SU-DHL-6 (cell line): ENCODE measurements around the gene FIBP.

Experiments
- H2AFZ ChIP-seq: fragments of 200-600 bp; sonication (generic); 2 replicates; pipeline ENCODE4 v1.6.1; 2014; ENCODE audit warnings: low read depth, mild to moderate bottlenecking, moderate library complexity, mixed read lengths, antibody characterized with exemption, low read length; ENCODE audit not compliant: severe bottlenecking
- H3F3A ChIP-seq: fragments of 200-600 bp; shearing (Covaris generic); 2 replicates; pipeline ENCODE4 v1.6.0; 2016; ENCODE audit warnings: antibody characterized with exemption, mild to moderate bottlenecking; ENCODE audit not compliant: insufficient read depth
- H3K27ac ChIP-seq: fragments of 200-600 bp; sonication (generic); 2 replicates; pipeline ENCODE4 v1.5.1; 2016; ENCODE audit warnings: low read depth, mild to moderate bottlenecking, low read length, moderate library complexity, mixed read lengths
- H3K27me3 ChIP-seq: fragments of 200-600 bp; sonication (generic), shearing (Covaris generic); 2 replicates; pipeline ENCODE4 v1.6.0; 2014; ENCODE audit warnings: mild to moderate bottlenecking, low read length
- H3K36me3 ChIP-seq: fragments of 200-600 bp; sonication (generic); 2 replicates; pipeline ENCODE4 v1.6.1; 2014; ENCODE audit warnings: mild to moderate bottlenecking, low read length, mixed read lengths
- H3K4me2 ChIP-seq: fragments of 300-600, 200-600 bp; shearing (Covaris generic), sonication (generic); 2 replicates; pipeline ENCODE4 v1.6.0; 2014; ENCODE audit warnings: low read length, low read depth, mild to moderate bottlenecking; ENCODE audit not compliant: poor library complexity, severe bottlenecking
- H3K4me3 ChIP-seq: fragments of 200-600 bp; sonication (generic); 2 replicates; pipeline ENCODE4 v1.5.1; 2014; ENCODE audit warnings: antibody characterized with exemption, low read length, mild to moderate bottlenecking, mixed read lengths; ENCODE audit not compliant: insufficient read depth, poor library complexity, severe bottlenecking
- H3K79me2 ChIP-seq: fragments of 200-600 bp; sonication (generic); 2 replicates; pipeline ENCODE4 v1.6.1; 2014; ENCODE audit warnings: mild to moderate bottlenecking, low read length, moderate library complexity; ENCODE audit not compliant: insufficient read depth
- H3K9ac ChIP-seq: fragments of 200-600 bp; sonication (generic); 2 replicates; pipeline ENCODE4 v1.7.0; 2014; ENCODE audit warnings: mild to moderate bottlenecking, low read length
- H3K9me2 ChIP-seq: fragments of 200-600 bp; sonication (generic); replicated peaks from 2 replicates; pipeline ENCODE4 v1.6.1; 2014; ENCODE audit warnings: low read length; ENCODE audit not compliant: insufficient read depth
- H3K9me3 ChIP-seq: fragments of 200-600 bp; sonication (generic); 2 replicates; pipeline ENCODE4 v1.6.1; 2014; ENCODE audit warnings: low read length, mixed read lengths; ENCODE audit not compliant: insufficient read depth
- H4K20me1 ChIP-seq: fragments of 200-600 bp; sonication (generic); 2 replicates; pipeline ENCODE4 v1.6.1; 2014; ENCODE audit warnings: low read depth, mild to moderate bottlenecking, antibody characterized with exemption, low read length, moderate library complexity, mixed read lengths
- CTCF ChIP-seq: fragments of 200-600 bp; sonication (generic); IDR thresholded peaks from one replicate; pipeline ENCODE4 v1.5.1; 2017; ENCODE audit warnings: antibody characterized with exemption, mild to moderate bottlenecking, low read length, moderate library complexity; ENCODE audit not compliant: insufficient read depth, poor library complexity, severe bottlenecking
- EZH2phosphoT487 ChIP-seq: fragments of 200-600 bp; sonication (generic), shearing (Covaris generic); conservative IDR thresholded peaks from 2 replicates; pipeline ENCODE4 v1.6.1; 2018; ENCODE audit warnings: mild to moderate bottlenecking, antibody characterized with exemption, low read length, moderate library complexity, mixed read lengths

FIBP gene

GRCh38 chr11:65903715-65904114 is 15.4 kb upstream of the FIBP start:
- TF ChIP-seq CTCF (no peak), EZH2phosphoT487 (no peak)
- Histone ChIP-seq H3K9me2 (no peaks in the 10 kb centered on the region), H3K27me3 (no peaks in the 10 kb centered on the region), H3K9me3 (no peaks in the 10 kb centered on the region), H3K4me2 (no peak overlapping the region), H3K79me2 (no peaks in the 10 kb centered on the region), H2AFZ (no peak overlapping the region), H3K36me3 (no peaks in the 10 kb centered on the region), H3K9ac (no peak overlapping the region), H3K27ac (no peak overlapping the region), H3F3A (no peaks in the 10 kb centered on the region), H3K4me3 (no peak overlapping the region), H4K20me1 (no peaks in the 10 kb centered on the region)

- Histone ChIP-seq H3K4me3 (no peak overlapping the region), H3K9ac (no peak overlapping the region), H3K27me3 (no peaks in the 10 kb centered on the region)
Observed at GRCh38 chr11:65903068-65903481, 14.8 kb upstream of the FIBP start.

GRCh38 chr11:65900899-65901180 is 12.6 kb upstream of the FIBP start:
- H3K9me3 ChIP-seq: no peaks in the 10 kb centered on the region
- H3F3A ChIP-seq: no peaks in the 10 kb centered on the region
- no peak overlapping the region for H3K4me3 ChIP-seq
- peak overlapping the region; percentile 53 for H3K4me2 ChIP-seq
- H3K9me2 ChIP-seq: no peaks in the 10 kb centered on the region
- H4K20me1 ChIP-seq: no peaks in the 10 kb centered on the region
- no peak overlapping the region for H3K27ac ChIP-seq
- no peak overlapping the region for H3K9ac ChIP-seq
- H3K27me3 ChIP-seq: no peaks in the 10 kb centered on the region
- H3K36me3 ChIP-seq: no peaks in the 10 kb centered on the region
- TF ChIP-seq CTCF (no peak), EZH2phosphoT487 (no peak)
- H3K79me2 ChIP-seq: no peaks in the 10 kb centered on the region
- no peak overlapping the region for H2AFZ ChIP-seq

More at GRCh38 chr11:65903068-65903481, 14.8 kb upstream of the FIBP start:
- Histone ChIP-seq H3K9me2 (no peaks in the 10 kb centered on the region), H3F3A (no peaks in the 10 kb centered on the region), H2AFZ (no peak overlapping the region), H4K20me1 (no peaks in the 10 kb centered on the region), H3K27ac (no peak overlapping the region), H3K36me3 (no peaks in the 10 kb centered on the region), H3K79me2 (no peaks in the 10 kb centered on the region), H3K4me2 (no peak overlapping the region), H3K9me3 (no peaks in the 10 kb centered on the region)
- TF ChIP-seq EZH2phosphoT487 (no peak), CTCF (no peak)
